ENCODE measurements around the gene PRRC2A. TPM values are rescaled to one million over a fixed set of nuclear protein-coding genes. Genes with fewer than 3 reads are reported as not detected.

Gene PRRC2A
- total and polyA plus RNA-seq, 7 experiments from 2014 or later = 3.9 to 238 (median 223) TPM

DNA sequence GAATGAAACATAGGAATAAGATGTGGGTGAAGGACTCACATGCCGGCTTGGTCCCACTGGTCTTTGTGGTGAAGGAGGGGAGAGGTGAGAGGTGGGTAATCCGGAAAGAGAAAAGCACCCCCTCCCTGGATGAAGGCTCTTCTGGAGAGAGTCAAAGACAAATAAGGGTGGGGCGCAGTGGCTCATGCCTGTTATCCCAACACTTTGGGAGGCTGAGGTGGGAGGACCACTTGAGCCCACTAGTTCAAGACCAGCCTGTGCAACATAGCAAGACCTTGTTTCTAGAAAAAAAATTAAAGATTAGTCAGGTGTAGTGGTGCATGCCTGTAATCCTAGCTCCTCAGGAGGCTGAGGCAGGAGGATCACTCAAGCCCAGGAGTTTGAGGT lies 41.4 kb upstream of the PRRC2A start:
- peak overlapping the region; percentile 97 for H3K27ac ChIP-seq (ENCODE audit: low read depth, low read length)
- Mint-ChIP-seq H3K27ac (peak overlapping the region; percentile 94 to 100 (median 97)), H3K4me1 (peaks cover 52 to 80% (median 68%) of the 10 kb centered on the region in 7 donors), H3K4me3 (peak overlapping the region; percentile 80 to 100 (median 99)), H3K36me3 (peaks cover 11 to 68% (median 17%) of the 10 kb centered on the region in 5 donors), H3K9me3 (no peaks in the 10 kb centered on the region), H3K27me3 (peaks cover 0 to 3% (median 0%) of the 10 kb centered on the region in 5 donors)
- H3K36me3 ChIP-seq (ENCODE audit: control insufficient read depth in 2 of 3, insufficient read depth in 3 of 3, low read length in 3 of 3) = peaks cover 4 to 20% (median 5%) of the 10 kb centered on the region in 3 experiments
- ChIA-PET POLR2A (interaction anchor here (0.9 to 66.4 kb wide), 6 partner anchors 15 to 115 kb away, joined by 3 to 3078 read pairs (median 22); partner anchors contain the start of genes AIF1, ATP6V1G2, C6orf47 and DDX39B), CTCF (interaction anchor here (4.2 to 18.2 kb wide), 3 partner anchors 9 to 28 kb away, joined by 22 to 687 read pairs (median 298); partner anchors contain the start of genes ATP6V1G2, NCR3 and NFKBIL1)
- DNase-seq = no peak
- peaks cover 50 to 56% of the 10 kb centered on the region in 2 donors for H3K4me1 ChIP-seq (ENCODE audit: control insufficient read depth in 2 of 2, insufficient read depth in 2 of 2, low read length in 2 of 2)
- H3K4me3 ChIP-seq (ENCODE audit: low read length) = peak overlapping the region; percentile 97
- intact Hi-C loops (cut with micrococcal nuclease) = loop anchor here in 1 of 2 donors (5.0 kb wide), 1 partner anchor 158 kb away; the partner anchor contains the start of gene CLIC1
- no peak for ATAC-seq
- H3K27me3 ChIP-seq (ENCODE audit: control insufficient read depth in 2 of 2, insufficient read depth in 2 of 2, low read length in 2 of 2) = no peaks in the 10 kb centered on the region
- no peaks in the 10 kb centered on the region for H3K9me3 ChIP-seq (ENCODE audit: control insufficient read depth in 2 of 3, low read length in 3 of 3)

DNA sequence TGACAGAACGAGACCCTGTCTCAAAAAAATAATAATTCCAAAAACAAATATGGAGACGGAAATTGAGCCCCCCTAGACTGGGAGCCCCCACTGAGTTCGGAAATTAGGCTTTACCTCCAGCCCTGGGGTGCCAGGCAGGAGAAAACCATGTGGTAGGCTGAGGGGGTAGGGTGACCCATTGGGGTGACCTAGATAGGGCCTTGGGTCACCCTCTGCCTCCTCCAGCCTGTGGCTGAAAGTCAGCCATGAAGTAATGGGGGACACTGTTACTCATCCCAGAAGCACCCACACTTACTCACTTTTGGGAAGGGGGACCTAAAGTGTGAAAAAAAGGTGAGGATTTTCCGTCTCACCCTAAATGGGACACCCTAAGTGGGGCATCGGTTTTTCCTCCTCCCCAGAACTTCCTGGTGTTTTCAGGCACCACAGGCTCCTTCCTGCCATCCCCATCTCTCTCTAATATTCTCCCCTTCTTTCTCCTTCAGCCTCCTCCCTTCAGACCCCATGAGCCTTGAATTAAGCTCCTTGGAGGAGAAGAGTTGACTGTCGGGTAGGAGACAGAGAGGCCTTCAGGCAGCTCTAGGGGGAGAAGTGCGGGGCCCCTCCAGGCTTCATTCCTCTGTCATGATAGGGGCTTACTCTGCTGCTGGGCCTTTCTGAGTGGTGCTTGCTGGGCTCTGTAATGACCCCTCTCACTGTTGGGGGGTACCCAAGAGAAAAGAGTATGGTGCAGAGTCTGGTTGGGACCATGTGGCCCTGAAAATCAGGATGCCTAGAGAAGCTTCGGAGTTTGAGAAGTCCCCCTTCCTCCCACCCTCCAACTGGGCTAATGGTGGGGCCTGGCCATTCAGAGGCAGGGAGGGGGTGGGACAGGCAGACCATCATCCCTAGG lies 40.7 kb upstream of the PRRC2A start:
- no peaks in the 10 kb centered on the region for H3K9me3 Mint-ChIP-seq
- Histone ChIP-seq H3K9me3 (ENCODE audit: control insufficient read depth in 2 of 3, low read length in 3 of 3) (no peaks in the 10 kb centered on the region), H3K27me3 (ENCODE audit: control insufficient read depth in 2 of 2, insufficient read depth in 2 of 2, low read length in 2 of 2) (no peaks in the 10 kb centered on the region), H3K27ac (ENCODE audit: low read depth, low read length) (peak overlapping the region; percentile 97), H3K4me1 (ENCODE audit: control insufficient read depth in 2 of 2, insufficient read depth in 2 of 2, low read length in 2 of 2) (peaks cover 50 to 54% of the 10 kb centered on the region in 2 donors), H3K36me3 (ENCODE audit: control insufficient read depth in 2 of 3, insufficient read depth in 3 of 3, low read length in 3 of 3) (peaks cover 4 to 20% (median 5%) of the 10 kb centered on the region in 3 experiments), H3K4me3 (ENCODE audit: low read length) (peak overlapping the region; percentile 97)
- ChIA-PET CTCF (interaction anchor here (0.6 to 18.2 kb wide), 11 partner anchors 9 to 251 kb away, joined by 3 to 687 read pairs (median 6); partner anchors contain the start of genes ATP6V1G2, DDX39B, NCR3 and NFKBIL1), POLR2A (interaction anchor here (0.6 to 66.4 kb wide), 13 partner anchors 16 to 1236 kb away, joined by 3 to 3078 read pairs (median 4); partner anchors contain the start of genes AIF1, ATP6V1G2, C6orf47 and DDX39B)
- H3K27me3 Mint-ChIP-seq = peaks cover 0 to 3% (median 0%) of the 10 kb centered on the region in 5 donors
- H3K4me1 Mint-ChIP-seq = peaks cover 46 to 80% (median 67%) of the 10 kb centered on the region in 7 donors
- DNase-seq (peak in 1 of 9 donors; percentile 47), ATAC-seq (no peak)
- intact Hi-C loops (cut with micrococcal nuclease) = loop anchor here (1.0 to 5.0 kb wide), 7 partner anchors 7 to 158 kb away; partner anchors contain the start of genes CLIC1 (in 1 of the 2) and LTA (in 1 of the 2)
- H3K4me3 Mint-ChIP-seq = peak overlapping the region; percentile 88 to 100 (median 99)
- peak overlapping the region; percentile 94 to 100 (median 97) for H3K27ac Mint-ChIP-seq
- H3K36me3 Mint-ChIP-seq = peaks cover 11 to 66% (median 16%) of the 10 kb centered on the region in 5 donors

DNA sequence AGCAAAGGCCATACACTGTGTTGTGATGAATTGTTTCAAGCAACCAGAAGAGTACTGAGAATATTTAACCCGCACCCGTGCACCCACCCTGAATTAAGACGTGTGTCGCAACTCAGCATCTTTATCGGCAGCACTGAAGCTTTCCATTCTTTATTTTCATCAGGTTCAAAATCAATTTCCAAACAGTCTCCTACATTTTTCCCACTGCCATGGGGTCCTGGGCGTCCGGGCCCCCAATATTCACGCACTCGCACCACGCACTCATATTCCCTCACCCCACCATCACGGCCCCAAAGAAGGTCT lies 40.1 kb upstream of the PRRC2A start:
- no peaks in the 10 kb centered on the region for H3K9me3 ChIP-seq (ENCODE audit: control insufficient read depth in 2 of 3, low read length in 3 of 3)
- Mint-ChIP-seq H3K9me3 (no peaks in the 10 kb centered on the region), H3K27ac (peak overlapping the region; percentile 94 to 100 (median 97)), H3K27me3 (peaks cover 0 to 2% (median 0%) of the 10 kb centered on the region in 5 donors), H3K4me1 (peaks cover 47 to 80% (median 63%) of the 10 kb centered on the region in 7 donors), H3K36me3 (peaks cover 11 to 65% (median 16%) of the 10 kb centered on the region in 5 donors), H3K4me3 (peak overlapping the region; percentile 88 to 100 (median 99))
- peaks cover 4 to 20% (median 5%) of the 10 kb centered on the region in 3 experiments for H3K36me3 ChIP-seq (ENCODE audit: control insufficient read depth in 2 of 3, insufficient read depth in 3 of 3, low read length in 3 of 3)
- CTCF ChIA-PET = interaction anchor here (0.6 to 18.2 kb wide), 12 partner anchors 10 to 250 kb away, joined by 3 to 687 read pairs (median 6); partner anchors contain the start of genes ATP6V1G2, DDX39B, NCR3 and NFKBIL1
- ATAC-seq (no peak), DNase-seq (no peak)
- H3K4me1 ChIP-seq (ENCODE audit: control insufficient read depth in 2 of 2, insufficient read depth in 2 of 2, low read length in 2 of 2) = peaks cover 50 to 55% of the 10 kb centered on the region in 2 donors
- H3K27me3 ChIP-seq (ENCODE audit: control insufficient read depth in 2 of 2, insufficient read depth in 2 of 2, low read length in 2 of 2) = no peaks in the 10 kb centered on the region
- H3K4me3 ChIP-seq (ENCODE audit: low read length) = peak overlapping the region; percentile 97
- intact Hi-C loops (cut with micrococcal nuclease) = loop anchor here in 1 of 2 donors (1.0 to 2.0 kb wide), 6 partner anchors 8 to 88 kb away; partner anchors contain the start of gene LTA
- POLR2A ChIA-PET = interaction anchor here (0.6 to 66.4 kb wide), 11 partner anchors 15 to 1390 kb away, joined by 3 to 3078 read pairs (median 5); partner anchors contain the start of genes AIF1, ATP6V1G2, C6orf47 and DDX39B
- H3K27ac ChIP-seq (ENCODE audit: low read depth, low read length) = peak overlapping the region; percentile 97

DNA sequence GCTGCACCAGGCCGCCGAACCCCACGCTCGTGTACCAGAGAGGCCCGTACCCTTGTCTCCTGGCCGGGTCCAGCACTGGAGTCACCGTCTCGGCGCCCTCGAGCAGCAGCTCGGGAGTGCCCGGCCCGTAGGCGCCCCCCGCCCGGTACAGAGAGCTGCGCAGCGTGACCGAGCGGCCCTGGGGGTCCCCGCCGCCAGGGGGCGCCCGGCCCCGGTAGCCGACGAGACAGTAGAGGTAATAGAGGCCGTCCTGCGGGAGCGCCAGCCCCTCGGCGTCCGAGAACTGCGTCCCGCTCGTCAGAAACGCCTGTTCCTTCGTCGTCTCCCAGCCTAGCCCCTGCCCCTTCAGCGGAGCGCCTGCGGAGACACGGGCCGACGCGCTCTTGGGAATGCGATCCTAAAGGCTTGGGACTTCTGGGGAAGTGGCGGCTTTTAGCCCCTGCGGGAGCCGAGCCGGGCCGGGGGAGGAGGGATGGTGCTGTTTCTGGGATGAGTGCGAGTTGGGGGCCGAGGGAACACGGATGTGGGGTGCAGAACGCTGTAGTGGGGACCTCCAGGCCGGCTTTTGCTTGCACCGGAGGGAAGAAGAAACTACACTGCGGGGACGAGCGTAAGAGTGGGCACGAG lies 39.6 kb upstream of the PRRC2A start:
- H3K27me3 Mint-ChIP-seq = no peaks in the 10 kb centered on the region

DNA sequence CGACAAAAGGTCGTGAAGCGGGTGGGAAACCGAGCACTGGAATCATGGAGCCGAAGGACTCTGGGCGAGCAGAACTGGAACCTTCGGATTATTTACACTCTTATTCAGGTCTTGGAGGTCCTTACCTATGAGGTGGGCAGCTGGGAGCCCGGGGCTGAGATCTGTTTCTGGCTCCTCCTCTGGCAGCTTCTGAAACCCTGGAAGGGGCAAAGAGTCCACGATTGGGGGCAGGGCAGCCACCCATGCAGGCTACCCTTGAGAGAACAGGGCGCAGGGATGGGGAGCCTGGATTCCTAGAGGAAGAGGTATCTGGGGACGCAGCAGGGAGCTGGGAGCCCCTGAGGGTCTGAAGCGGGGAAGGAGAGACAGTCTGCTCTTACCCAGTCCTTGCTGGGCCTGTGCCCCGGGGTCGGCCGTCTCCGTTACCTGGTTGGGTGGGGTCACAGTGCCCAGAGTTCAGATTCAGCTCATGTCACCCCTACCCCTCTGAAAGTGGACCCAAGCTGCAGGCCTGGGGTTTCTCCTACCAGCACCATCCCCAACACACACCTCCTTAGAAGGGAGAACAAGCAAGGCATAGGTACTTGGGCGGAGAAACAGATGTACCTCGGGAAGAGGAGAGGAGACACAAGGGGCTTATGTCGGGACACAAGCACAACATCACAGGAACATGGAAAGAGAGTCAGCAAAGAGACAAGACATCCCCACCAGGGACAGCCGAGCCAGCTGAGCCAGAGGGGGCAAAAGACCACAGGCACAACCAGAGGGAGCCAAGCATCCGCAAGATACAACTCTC lies 38.9 kb upstream of the PRRC2A start:
- peaks cover 11 to 52% (median 16%) of the 10 kb centered on the region in 5 donors for H3K36me3 Mint-ChIP-seq
- no peak for ATAC-seq
- H3K4me3 Mint-ChIP-seq = peak overlapping the region; percentile 88 to 100 (median 99)
- Histone ChIP-seq H3K4me3 (ENCODE audit: low read length) (peak overlapping the region; percentile 97), H3K27ac (ENCODE audit: low read depth, low read length) (peak overlapping the region; percentile 97), H3K27me3 (ENCODE audit: control insufficient read depth in 2 of 2, insufficient read depth in 2 of 2, low read length in 2 of 2) (no peaks in the 10 kb centered on the region), H3K36me3 (ENCODE audit: control insufficient read depth in 2 of 3, insufficient read depth in 3 of 3, low read length in 3 of 3) (peaks cover 4 to 20% (median 5%) of the 10 kb centered on the region in 3 experiments), H3K4me1 (ENCODE audit: control insufficient read depth in 2 of 2, insufficient read depth in 2 of 2, low read length in 2 of 2) (peaks cover 61 to 68% of the 10 kb centered on the region in 2 donors), H3K9me3 (ENCODE audit: control insufficient read depth in 2 of 3, low read length in 3 of 3) (no peaks in the 10 kb centered on the region)
- peak overlapping the region; percentile 94 to 100 (median 97) for H3K27ac Mint-ChIP-seq
- no peaks in the 10 kb centered on the region for H3K27me3 Mint-ChIP-seq
- ChIA-PET POLR2A (interaction anchor here (0.6 to 66.4 kb wide), 18 partner anchors 14 to 1690 kb away, joined by 3 to 3078 read pairs (median 4); partner anchors contain the start of genes AIF1, APOM, ATP6V1G2 and BAG6), CTCF (interaction anchor here (0.9 to 18.2 kb wide), 13 partner anchors 6 to 88 kb away, joined by 3 to 687 read pairs (median 9); partner anchors contain the start of genes ATP6V1G2, DDX39B, NCR3 and NFKBIL1)
- H3K4me1 Mint-ChIP-seq = peaks cover 43 to 80% (median 65%) of the 10 kb centered on the region in 7 donors
- intact Hi-C loops (cut with micrococcal nuclease) = loop anchor here (1.0 to 2.0 kb wide), 7 partner anchors 9 to 89 kb away; partner anchors contain the start of genes NFKBIL1 (in 2 of the 2), LTA (in 1 of the 2), NCR3 (in 1 of the 2) and PRRC2A (in 1 of the 2)
- peaks cover 0 to 5% (median 0%) of the 10 kb centered on the region in 11 donors for H3K9me3 Mint-ChIP-seq
- DNase-seq = peak in 1 of 9 donors; percentile 32

More for the DNA sequence above, 39.6 kb upstream of the PRRC2A start:
- H3K4me1 ChIP-seq (ENCODE audit: control insufficient read depth in 2 of 2, insufficient read depth in 2 of 2, low read length in 2 of 2) = peaks cover 54 to 60% of the 10 kb centered on the region in 2 donors
- intact Hi-C loops (cut with micrococcal nuclease) = loop anchor here in 1 of 2 donors (1.0 to 2.0 kb wide), 7 partner anchors 9 to 88 kb away; partner anchors contain the start of genes LTA and NFKBIL1
- H3K27me3 ChIP-seq (ENCODE audit: control insufficient read depth in 2 of 2, insufficient read depth in 2 of 2, low read length in 2 of 2) = no peaks in the 10 kb centered on the region
- peak overlapping the region; percentile 97 for H3K27ac ChIP-seq (ENCODE audit: low read depth, low read length)
- H3K4me3 ChIP-seq (ENCODE audit: low read length) = peak overlapping the region; percentile 97
- ATAC-seq (peak; percentile 87), DNase-seq (peak; percentile 79 to 96 (median 88))
- POLR2A ChIA-PET = interaction anchor here (0.6 to 66.4 kb wide), 15 partner anchors 15 to 1390 kb away, joined by 3 to 3078 read pairs (median 4); partner anchors contain the start of genes AIF1, ATP6V1G2, BAG6 and C6orf47
- H3K9me3 ChIP-seq (ENCODE audit: control insufficient read depth in 2 of 3, low read length in 3 of 3) = no peaks in the 10 kb centered on the region
- Mint-ChIP-seq H3K27ac (peak overlapping the region; percentile 94 to 100 (median 97)), H3K4me1 (peaks cover 47 to 80% (median 63%) of the 10 kb centered on the region in 7 donors), H3K9me3 (peaks cover 0 to 5% (median 0%) of the 10 kb centered on the region in 11 donors), H3K36me3 (peaks cover 11 to 59% (median 16%) of the 10 kb centered on the region in 5 donors), H3K4me3 (peak overlapping the region; percentile 88 to 100 (median 99))
- peaks cover 4 to 20% (median 5%) of the 10 kb centered on the region in 3 experiments for H3K36me3 ChIP-seq (ENCODE audit: control insufficient read depth in 2 of 3, insufficient read depth in 3 of 3, low read length in 3 of 3)
- CTCF ChIA-PET = interaction anchor here (0.6 to 18.2 kb wide), 12 partner anchors 10 to 250 kb away, joined by 3 to 687 read pairs (median 8); partner anchors contain the start of genes ATP6V1G2, DDX39B, NCR3 and NFKBIL1

Data from naive thymus-derived CD4-positive, alpha-beta T cell (primary cell).